Large intestine (tissue), 3 donors: ENCODE data around the gene RASGEF1C. TPM values are rescaled to one million over a fixed set of nuclear protein-coding genes. Genes with fewer than 3 reads are reported as not detected.

Experiments used
- DNase-seq, 2 donors: peaks; one replicate each; pipeline versions ENCODE4 v3.0.0 to v3.0.0-alpha.2; 2013
- H3K27ac ChIP-seq: one replicate; pipeline ENCODE4 v1.5.1; 2013; ENCODE audit warnings: low read length
- H3K27me3 ChIP-seq: 2 replicates; pipeline ENCODE4 v1.6.1; 2013; ENCODE audit warnings: low read length; ENCODE audit not compliant: control insufficient read depth, insufficient read depth
- H3K36me3 ChIP-seq: 2 replicates; pipeline ENCODE4 v1.6.1; 2013; ENCODE audit warnings: low read length; ENCODE audit not compliant: control insufficient read depth, insufficient read depth
- H3K4me1 ChIP-seq: one replicate; pipeline ENCODE4 v1.6.1; 2013; ENCODE audit warnings: low read length; ENCODE audit not compliant: control insufficient read depth, insufficient read depth
- H3K4me3 ChIP-seq: one replicate; pipeline ENCODE4 v1.5.1; 2013; ENCODE audit warnings: low read length
- H3K9me3 ChIP-seq: one replicate; pipeline ENCODE4 v1.6.1; 2013; ENCODE audit warnings: mild to moderate bottlenecking, low read depth, low read length, moderate library complexity; ENCODE audit not compliant: control insufficient read depth
- WGBS: methylation state at CpG from one replicate; pipeline ENCODE4 v1.1.5; 2013; ENCODE audit warnings: low lambda C conversion rate; ENCODE audit not compliant: insufficient coverage; 5-methylcytosine and 5-hydroxymethylcytosine counted together
- polyA plus RNA-seq: library from polyadenylated mRNA; unstranded; fragments of 120-200 nt; gene quantifications from one replicate; pipeline ENCODE4 v1.2.1, GENCODE V29; 2013

Gene RASGEF1C
- polyA plus RNA-seq, 1 donor, result 1.3 TPM

DNA sequence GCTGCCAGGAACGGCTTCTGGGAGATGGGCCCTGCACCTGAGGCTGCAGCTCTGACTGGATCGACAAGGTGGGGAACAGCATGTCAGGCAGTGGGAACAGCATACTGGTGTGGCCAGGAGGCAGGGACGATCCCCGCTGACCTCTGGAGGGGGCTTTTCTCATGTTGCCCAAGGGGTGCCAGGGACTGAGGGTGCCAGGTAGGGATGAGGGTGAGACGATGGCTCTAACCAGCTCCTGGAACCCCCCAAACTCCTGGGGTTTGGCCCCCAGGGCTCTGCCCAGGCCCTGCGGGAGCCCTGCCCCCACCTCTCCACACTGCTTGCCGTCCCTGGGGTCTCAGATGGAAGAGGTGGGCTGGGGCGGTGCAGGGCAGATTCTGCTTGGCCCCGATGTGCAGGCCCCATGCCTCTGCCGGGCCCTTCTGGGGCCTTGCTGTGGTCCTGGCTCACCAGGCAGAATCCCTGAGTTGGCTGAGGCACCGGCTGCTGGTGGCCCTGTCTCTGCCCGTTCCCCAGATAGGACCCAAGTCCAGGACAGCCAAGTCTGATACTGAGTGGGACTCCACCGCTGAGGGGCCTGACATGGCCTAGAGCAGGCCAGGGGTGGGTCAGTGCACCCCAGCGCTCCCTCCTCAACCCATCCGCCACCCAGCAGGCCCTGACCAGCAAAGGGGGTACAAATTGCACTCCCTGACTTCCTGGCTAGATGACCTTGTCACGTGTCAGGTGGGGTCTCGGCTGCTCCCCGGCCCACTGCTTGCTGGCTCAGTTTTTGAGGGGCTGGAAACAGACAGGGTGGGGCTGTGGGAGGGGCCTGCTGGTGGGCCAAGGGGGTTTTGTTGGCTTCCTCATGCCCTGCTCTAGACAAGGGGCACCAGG, 109.0 kb downstream of the RASGEF1C start:
- no peaks in the 10 kb centered on the region for H3K9me3 ChIP-seq
- no peak overlapping the region for H3K4me3 ChIP-seq
- DNase-seq, result no peak
- no peaks in the 10 kb centered on the region for H3K36me3 ChIP-seq
- WGBS, result no CpG with 5 or more reads among the region's 18 CpGs
- H3K4me1 ChIP-seq, result no peaks in the 10 kb centered on the region
- H3K27me3 ChIP-seq, result no peaks in the 10 kb centered on the region
- no peak overlapping the region for H3K27ac ChIP-seq

DNA sequence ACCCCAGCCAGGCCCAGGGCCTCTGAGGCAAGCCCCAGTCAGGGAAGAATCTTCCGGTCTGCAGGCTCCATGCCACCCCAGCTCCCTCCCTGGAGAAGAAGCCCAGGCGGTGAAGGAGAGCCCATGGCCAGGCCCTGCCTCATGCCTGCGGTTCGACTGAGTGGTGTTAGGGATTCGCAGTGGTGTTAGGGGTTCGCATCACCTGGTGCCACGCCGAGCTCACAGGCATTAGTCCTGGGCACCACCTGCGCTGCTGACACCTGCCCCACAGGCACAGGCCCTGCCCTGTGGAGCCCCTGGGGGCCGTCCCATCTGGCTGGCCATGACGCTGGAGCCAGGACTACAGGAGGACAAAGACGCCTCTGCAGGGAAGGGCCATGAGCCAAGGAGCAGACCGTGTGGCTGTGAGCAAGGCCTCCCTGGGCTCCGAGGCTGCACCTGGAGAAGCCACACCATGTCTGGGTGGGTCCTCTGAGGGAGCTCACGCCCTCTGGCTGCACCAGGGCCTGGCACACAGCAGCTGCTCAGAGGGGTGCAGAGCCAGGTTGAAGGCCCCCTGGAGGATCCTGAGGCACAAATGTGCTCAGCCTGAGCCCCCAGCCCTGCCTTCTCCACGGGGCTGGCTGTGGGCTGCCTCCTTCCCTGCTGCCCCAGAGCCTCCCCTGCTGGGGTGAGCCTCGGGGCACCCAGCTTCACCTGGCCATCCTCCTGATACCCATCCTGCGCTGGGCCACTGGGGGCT, 109.8 kb downstream of the RASGEF1C start:
- Histone ChIP-seq H3K27me3 (no peaks in the 10 kb centered on the region), H3K4me3 (no peak overlapping the region), H3K4me1 (no peaks in the 10 kb centered on the region), H3K27ac (no peak overlapping the region), H3K9me3 (no peaks in the 10 kb centered on the region), H3K36me3 (no peaks in the 10 kb centered on the region)
- 80% methylated on average over 1 of the region's 18 CpGs for WGBS
- no peak for DNase-seq

DNA sequence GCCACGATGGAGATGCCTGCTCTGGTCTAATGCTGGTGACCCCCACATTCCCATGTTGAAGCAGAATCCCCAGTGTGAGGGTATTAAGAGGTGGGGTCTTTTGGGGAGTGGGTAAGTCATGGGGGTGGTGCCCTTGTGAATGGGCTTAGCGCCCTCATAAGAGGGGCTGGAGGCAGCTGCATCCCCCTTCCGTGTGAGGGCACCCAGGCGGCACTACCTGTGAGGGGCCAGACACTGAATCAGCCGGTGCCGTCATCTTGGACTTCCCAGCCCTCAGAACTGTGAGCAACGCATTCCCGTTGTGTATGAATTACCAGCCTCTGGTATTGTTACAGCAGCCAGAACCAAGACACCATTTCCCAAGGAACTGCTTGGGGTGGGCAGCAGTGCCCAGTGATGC, 110.5 kb downstream of the RASGEF1C start:
- H3K4me1 ChIP-seq, result no peaks in the 10 kb centered on the region
- no peaks in the 10 kb centered on the region for H3K27me3 ChIP-seq
- no peak overlapping the region for H3K4me3 ChIP-seq
- no peaks in the 10 kb centered on the region for H3K36me3 ChIP-seq
- no peak for DNase-seq
- H3K27ac ChIP-seq, result no peak overlapping the region
- H3K9me3 ChIP-seq, result no peaks in the 10 kb centered on the region
- WGBS, result no CpG with 5 or more reads among the region's 8 CpGs

DNA sequence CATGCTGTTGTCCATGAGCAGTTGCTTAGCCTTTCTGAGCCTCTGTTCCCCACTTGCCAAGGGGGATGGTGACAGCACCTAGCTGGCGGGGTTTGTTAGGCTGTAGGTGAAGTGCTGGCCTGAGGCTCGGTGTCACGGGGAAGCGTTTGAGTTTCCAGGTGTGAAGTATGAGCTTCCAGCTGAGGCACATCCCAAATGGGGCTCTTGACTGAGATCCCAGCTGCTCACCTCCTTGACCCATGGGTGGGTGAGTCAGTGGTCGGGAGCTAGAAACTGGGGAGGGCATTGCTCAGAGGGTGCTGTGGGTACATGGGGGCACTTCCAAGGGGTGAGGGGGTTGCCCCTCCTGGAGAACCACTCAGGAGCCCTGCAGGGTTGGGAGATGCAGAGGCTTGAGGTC, 111.1 kb downstream of the RASGEF1C start:
- no peak for DNase-seq

DNA sequence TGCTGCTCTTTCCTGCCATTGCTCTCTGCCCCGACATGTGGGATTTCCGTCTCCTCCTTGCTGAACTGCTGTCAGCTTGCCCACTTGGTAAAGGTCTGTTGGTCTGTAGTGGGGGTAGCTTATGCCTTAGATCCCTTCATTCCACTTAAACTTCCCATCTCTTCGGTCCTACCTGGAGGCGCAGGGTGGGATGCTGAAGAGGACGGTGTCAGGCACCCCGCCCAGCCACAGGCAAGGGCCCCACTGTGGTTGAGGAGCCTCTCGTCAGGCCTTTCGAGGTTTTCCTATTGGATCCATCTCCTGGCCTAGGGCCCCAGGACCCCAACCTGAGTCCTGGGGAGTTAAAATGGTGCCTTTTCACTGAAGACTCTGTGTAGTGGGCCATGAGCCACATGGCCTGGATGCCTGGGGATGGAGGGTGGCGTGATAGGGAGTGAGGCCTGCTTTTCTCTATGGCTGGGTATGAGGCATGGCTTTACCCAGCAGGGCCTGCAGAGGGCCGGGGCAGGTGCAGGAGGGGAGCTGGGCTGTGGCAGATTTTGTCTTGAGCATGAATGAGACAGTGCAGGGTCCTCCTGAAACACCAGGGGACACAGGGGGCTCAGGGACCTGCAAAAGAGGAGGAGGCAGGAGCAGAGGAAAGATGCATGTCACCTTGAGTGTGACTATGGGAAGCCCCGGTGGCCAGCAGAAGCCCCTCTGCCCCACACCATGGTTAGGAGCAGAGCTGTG, 111.7 kb downstream of the RASGEF1C start:
- Histone ChIP-seq H3K4me1 (no peaks in the 10 kb centered on the region), H3K27me3 (no peaks in the 10 kb centered on the region), H3K27ac (no peak overlapping the region), H3K9me3 (no peaks in the 10 kb centered on the region), H3K4me3 (no peak overlapping the region), H3K36me3 (no peaks in the 10 kb centered on the region)
- no peak for DNase-seq
- no CpG with 5 or more reads among the region's 11 CpGs for WGBS

More for the DNA sequence above, 111.1 kb downstream of the RASGEF1C start:
- Histone ChIP-seq H3K27ac (no peak overlapping the region), H3K36me3 (no peaks in the 10 kb centered on the region), H3K4me3 (no peak overlapping the region), H3K9me3 (no peaks in the 10 kb centered on the region), H3K27me3 (no peaks in the 10 kb centered on the region), H3K4me1 (no peaks in the 10 kb centered on the region)
- WGBS, result no CpG with 5 or more reads among the region's 5 CpGs

DNA sequence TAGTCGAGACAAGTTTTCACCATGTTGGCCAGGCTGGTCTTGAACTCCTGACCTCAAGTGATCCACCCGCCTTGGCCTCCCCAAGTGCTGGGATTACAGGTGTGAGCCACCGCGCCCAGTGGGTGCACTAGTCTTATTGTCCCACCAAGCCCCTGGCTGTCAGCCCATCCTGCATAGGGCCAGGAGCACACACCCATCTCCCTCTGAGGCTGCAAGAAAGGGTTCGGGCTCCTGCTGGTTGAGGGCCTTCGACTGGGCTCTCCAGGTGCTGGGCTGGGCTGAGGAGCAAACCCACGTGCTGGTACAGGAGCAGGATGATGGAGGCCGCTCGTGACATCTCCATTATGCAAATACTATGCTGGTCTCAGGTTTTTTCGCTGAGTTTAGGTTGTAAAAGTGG, 112.4 kb downstream of the RASGEF1C start:
- no CpG with 5 or more reads among the region's 10 CpGs for WGBS
- no peak for DNase-seq

DNA sequence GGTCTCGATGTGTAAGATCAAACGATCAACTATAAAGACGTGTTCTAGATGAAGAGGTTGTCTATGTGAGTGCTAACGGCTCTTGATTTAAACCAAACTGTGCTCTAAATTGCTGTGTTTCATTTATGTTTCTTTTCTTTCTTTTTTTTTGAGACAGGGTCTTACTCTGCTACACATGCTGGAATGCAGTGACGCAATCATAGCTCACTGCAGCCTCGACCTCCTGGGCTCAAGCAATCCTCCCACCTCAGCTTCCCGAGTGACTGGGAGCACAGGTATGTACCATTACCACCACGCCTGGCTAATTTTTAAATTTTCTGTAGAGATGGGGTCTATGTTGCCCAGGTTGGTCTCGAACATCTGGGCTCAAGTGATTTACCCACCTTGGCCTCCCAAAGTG, 113.5 kb downstream of the RASGEF1C start:
- WGBS, result no CpG with 5 or more reads among the region's 9 CpGs
- no peaks in the 10 kb centered on the region for H3K9me3 ChIP-seq
- peaks cover 3% of the 10 kb centered on the region for H3K4me1 ChIP-seq
- no peak overlapping the region for H3K27ac ChIP-seq
- H3K36me3 ChIP-seq, result no peaks in the 10 kb centered on the region
- no peak for DNase-seq
- H3K4me3 ChIP-seq, result no peak overlapping the region
- no peaks in the 10 kb centered on the region for H3K27me3 ChIP-seq

More for the DNA sequence above, 112.4 kb downstream of the RASGEF1C start:
- H3K4me3 ChIP-seq, result no peak overlapping the region
- H3K4me1 ChIP-seq, result no peaks in the 10 kb centered on the region
- H3K27ac ChIP-seq, result no peak overlapping the region
- no peaks in the 10 kb centered on the region for H3K9me3 ChIP-seq
- H3K27me3 ChIP-seq, result no peaks in the 10 kb centered on the region
- H3K36me3 ChIP-seq, result no peaks in the 10 kb centered on the region

DNA sequence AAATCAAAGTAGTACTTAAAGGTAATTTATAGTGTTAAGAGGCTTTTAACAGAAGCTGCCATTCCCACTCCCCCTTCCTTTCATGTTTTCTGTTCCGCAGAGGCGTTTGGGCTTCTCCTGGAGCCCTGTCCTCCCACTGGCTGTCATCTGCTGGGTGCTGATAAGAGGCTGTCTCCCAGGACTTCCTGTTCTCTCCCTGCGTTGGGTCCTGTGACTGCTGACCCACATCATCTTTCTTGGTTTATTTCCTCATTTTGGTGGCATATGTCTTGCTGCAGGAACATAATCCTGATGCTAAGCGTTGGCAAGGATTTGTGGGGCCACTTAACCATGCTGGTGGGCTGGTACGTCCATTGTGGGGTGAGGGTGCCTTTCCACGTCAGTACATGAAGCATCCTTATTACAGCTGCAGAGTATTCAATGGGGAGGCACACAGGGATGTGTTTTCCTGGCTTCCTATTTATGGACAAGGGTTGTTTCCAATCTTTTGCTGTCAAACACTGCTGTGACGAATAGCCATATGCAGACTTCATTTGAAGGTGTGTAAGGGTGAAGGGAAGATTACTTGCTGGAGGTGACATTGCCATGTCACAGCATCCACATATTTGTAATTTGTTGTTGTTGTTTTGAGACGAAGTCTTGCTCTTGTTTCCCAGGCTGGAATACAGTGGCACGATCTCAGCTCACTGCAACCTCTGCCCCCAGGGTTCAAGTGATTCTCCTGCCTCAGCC, 115.2 kb downstream of the RASGEF1C start:
- 100% methylated on average over 1 of the region's 9 CpGs for WGBS
- no peaks in the 10 kb centered on the region for H3K36me3 ChIP-seq
- peak in 1 of 2 donors; percentile 11 for DNase-seq
- no peaks in the 10 kb centered on the region for H3K27me3 ChIP-seq
- H3K27ac ChIP-seq, result no peak overlapping the region
- peaks cover 3% of the 10 kb centered on the region for H3K4me1 ChIP-seq
- no peaks in the 10 kb centered on the region for H3K9me3 ChIP-seq
- no peak overlapping the region for H3K4me3 ChIP-seq

DNA sequence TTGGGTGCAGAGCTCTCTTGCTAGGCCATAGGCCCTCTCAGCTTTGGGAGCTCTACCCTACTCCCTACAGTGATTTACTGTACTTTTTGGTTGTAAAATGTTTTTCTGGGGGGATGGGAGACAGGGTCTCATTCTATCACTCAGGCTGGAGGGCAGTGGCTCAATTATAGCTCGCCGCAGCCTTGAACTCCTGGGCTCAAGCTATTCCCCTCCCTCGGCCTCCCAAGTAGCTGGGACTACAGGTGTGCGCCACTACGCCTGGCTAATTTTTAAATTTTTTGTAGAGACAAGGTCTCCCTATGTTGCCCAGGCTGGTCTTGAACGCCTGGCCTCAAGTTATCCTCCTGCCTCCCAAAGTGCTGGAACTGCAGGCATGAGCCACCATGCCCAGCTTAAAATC, 115.8 kb downstream of the RASGEF1C start:
- no peaks in the 10 kb centered on the region for H3K36me3 ChIP-seq

More for the DNA sequence above, 115.8 kb downstream of the RASGEF1C start:
- Histone ChIP-seq H3K9me3 (no peaks in the 10 kb centered on the region), H3K27ac (no peak overlapping the region), H3K4me1 (peaks cover 3% of the 10 kb centered on the region), H3K4me3 (no peak overlapping the region), H3K27me3 (no peaks in the 10 kb centered on the region)
- WGBS, result no CpG with 5 or more reads among the region's 6 CpGs
- DNase-seq, result no peak
